WTC11 (cell line): ENCODE data around the gene LTV1. TPM values are rescaled to one million over a fixed set of nuclear protein-coding genes. Genes with fewer than 3 reads are reported as not detected.

ENCODE experiments used
- ATAC-seq: fragments of 200-7000 bp; cut with Tn5 transposase; 2 replicates; pipeline ENCODE4 v1.10.0; 2021; ENCODE audit warnings: mild to moderate bottlenecking, moderate library complexity
- CTCF ChIA-PET: fragments of 300-600 bp; sonication (Branson Sonifier 250); formaldehyde crosslinking; loops from one replicate; lab custom pipeline; 2021; ENCODE audit warnings: antibody characterized with exemption; lab: Charles Lee
- POLR2A ChIA-PET: fragments of 350-600 bp; sonication (Branson Sonifier 250); formaldehyde crosslinking; loops from one replicate; lab custom pipeline; 2021; ENCODE audit warnings: antibody characterized with exemption; lab: Charles Lee
- DNase-seq: peaks from one replicate; pipeline ENCODE4 v3.0.0; 2021; ENCODE audit warnings: low spot score
- H3K27ac Mint-ChIP-seq: 2 replicates; pipeline ENCODE4 v1.8.0; 2021; ENCODE audit warnings: mixed read lengths
- H3K27me3 Mint-ChIP-seq: 2 replicates; pipeline ENCODE4 v1.8.0; 2021; ENCODE audit warnings: low read depth, mild to moderate bottlenecking, moderate library complexity, mixed read lengths
- H3K36me3 Mint-ChIP-seq: 2 replicates; pipeline ENCODE4 v1.8.0; 2021; ENCODE audit warnings: mixed read lengths
- H3K4me1 Mint-ChIP-seq: 2 replicates; pipeline ENCODE4 v1.8.0; 2022; ENCODE audit warnings: mixed read lengths
- H3K4me3 Mint-ChIP-seq: 2 replicates; pipeline ENCODE4 v1.8.0; 2021; ENCODE audit warnings: mild to moderate bottlenecking, moderate library complexity, mixed read lengths
- H3K9me3 Mint-ChIP-seq: 2 replicates; pipeline ENCODE4 v1.8.0; 2021; ENCODE audit warnings: mixed read lengths
- CBFB ChIP-seq: sonication (generic); formaldehyde crosslinking; IDR thresholded peaks from 2 replicates; pipeline ENCODE4 v1.8.1; 2022; ENCODE audit warnings: mild to moderate bottlenecking, low read depth, missing genetic modification reagents
- FOXP1 ChIP-seq: sonication (generic); formaldehyde crosslinking; IDR thresholded peaks from 2 replicates; pipeline ENCODE4 v1.8.0; 2022; ENCODE audit warnings: missing genetic modification reagents, mild to moderate bottlenecking, moderate library complexity, borderline replicate concordance
- JUN ChIP-seq: sonication (generic); formaldehyde crosslinking; IDR thresholded peaks from 2 replicates; pipeline ENCODE4 v1.8.0; 2023; ENCODE audit warnings: mild to moderate bottlenecking, missing genetic modification reagents
- NFE2L1 ChIP-seq: sonication (generic); formaldehyde crosslinking; IDR thresholded peaks from 2 replicates; pipeline ENCODE4 v1.8.1; 2023; ENCODE audit warnings: missing genetic modification reagents
- SMAD3 ChIP-seq: sonication (generic); formaldehyde crosslinking; IDR thresholded peaks from 2 replicates; pipeline ENCODE4 v1.8.0; 2022; ENCODE audit warnings: missing genetic modification reagents, mild to moderate bottlenecking, borderline replicate concordance
- SP1 ChIP-seq: sonication (generic); formaldehyde crosslinking; conservative IDR thresholded peaks from 2 replicates; pipeline ENCODE4 v1.8.1; 2022; ENCODE audit warnings: missing genetic modification reagents
- ZNF232 ChIP-seq: sonication (generic); formaldehyde crosslinking; IDR thresholded peaks from 2 replicates; pipeline ENCODE4 v1.8.0; 2022; ENCODE audit warnings: mild to moderate bottlenecking, missing genetic modification reagents
- total RNA-seq: library from RNA; stranded (reverse); gene quantifications from 3 replicates; pipeline ENCODE4 v1.2.3, GENCODE V29; 2021
- TF ChIP-seq, protein P1 (sequence below): sonication (generic); formaldehyde crosslinking; IDR thresholded peaks from 2 replicates; pipeline ENCODE4 v1.8.0; 2022; ENCODE audit warnings: mild to moderate bottlenecking, missing genetic modification reagents
- TF ChIP-seq, protein P2 (sequence below): sonication (generic); formaldehyde crosslinking; IDR thresholded peaks from 2 replicates; pipeline ENCODE4 v1.8.1; 2023; ENCODE audit warnings: mild to moderate bottlenecking, moderate library complexity, missing genetic modification reagents
- TF ChIP-seq, protein P3 (sequence below): sonication (generic); formaldehyde crosslinking; IDR thresholded peaks from 2 replicates; pipeline ENCODE4 v1.8.1; 2023; ENCODE audit warnings: mild to moderate bottlenecking, missing genetic modification reagents, moderate library complexity
- TF ChIP-seq, protein P4 (sequence below): sonication (generic); formaldehyde crosslinking; IDR thresholded peaks from 2 replicates; pipeline ENCODE4 v1.8.1; 2022; ENCODE audit warnings: mild to moderate bottlenecking, moderate library complexity, missing genetic modification reagents
- TF ChIP-seq, protein P5 (sequence below): sonication (generic); formaldehyde crosslinking; conservative IDR thresholded peaks from 2 replicates; pipeline ENCODE4 v1.8.1; 2023; ENCODE audit warnings: mild to moderate bottlenecking, low read depth, missing genetic modification reagents, moderate library complexity
- TF ChIP-seq, protein P6 (sequence below): fragments of 250-450 bp; sonication (Bioruptor Pico); IDR thresholded peaks from 2 replicates; pipeline ENCODE4 v1.9.0; 2021; ENCODE audit warnings: mild to moderate bottlenecking, borderline replicate concordance
- TF ChIP-seq, protein P7 (sequence below): sonication (generic); formaldehyde crosslinking; IDR thresholded peaks from 2 replicates; pipeline ENCODE4 v1.8.0; 2023; ENCODE audit warnings: missing genetic modification reagents
- TF ChIP-seq, protein P8 (sequence below): fragments of 250-450 bp; sonication (Bioruptor Pico); IDR thresholded peaks from 2 replicates; pipeline ENCODE4 v2.1.2; 2022; ENCODE audit warnings: mild to moderate bottlenecking, moderate library complexity
- TF ChIP-seq, protein P9 (sequence below): sonication (generic); formaldehyde crosslinking; IDR thresholded peaks from 2 replicates; pipeline ENCODE4 v1.8.1; 2023; ENCODE audit warnings: mild to moderate bottlenecking, missing genetic modification reagents, moderate library complexity
- TF ChIP-seq, protein P10 (sequence below): fragments of 250-450 bp; sonication (Bioruptor Pico); conservative IDR thresholded peaks from 2 replicates; pipeline ENCODE4 v1.9.0; 2021; ENCODE audit warnings: mild to moderate bottlenecking

Gene LTV1
- total RNA-seq, 1 experiment from 2014 or later: 37.7 TPM

DNA sequence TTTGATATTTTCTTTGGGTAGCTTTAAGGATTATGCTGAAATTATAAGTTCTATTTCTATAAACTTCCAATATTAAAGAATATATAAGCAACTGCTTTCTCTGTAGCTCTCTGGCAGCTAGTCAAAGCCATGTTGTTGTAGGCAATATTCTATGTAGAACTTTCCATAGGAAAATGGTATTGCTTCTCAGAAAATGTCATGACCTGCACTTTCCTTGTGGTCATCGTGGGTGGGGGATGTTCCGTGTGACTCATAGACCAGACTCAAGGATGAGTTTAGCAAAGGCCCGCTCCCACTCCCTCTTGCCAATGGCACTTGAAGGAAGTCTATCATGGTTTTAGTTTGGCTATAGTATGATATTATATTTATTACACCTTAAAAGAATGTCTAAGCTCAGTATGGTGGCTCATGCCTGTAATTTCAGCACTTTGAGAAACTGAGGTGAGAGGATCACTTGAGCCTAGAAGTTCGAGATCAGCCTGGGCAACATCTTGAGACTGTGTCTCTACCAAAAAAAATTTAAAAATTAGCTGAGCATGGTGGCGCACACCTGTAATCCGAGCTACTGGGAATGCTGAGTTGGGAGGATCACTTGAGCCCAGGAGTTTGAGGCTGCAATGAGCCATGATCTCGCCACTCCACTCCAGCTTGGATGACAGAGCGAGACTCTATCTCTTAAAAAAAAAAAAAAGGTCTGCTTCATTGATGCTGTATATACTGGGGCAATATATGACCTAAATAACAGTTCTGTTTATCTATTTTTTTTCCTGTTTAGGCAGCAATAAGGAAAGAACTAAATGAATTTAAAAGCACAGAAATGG lies 36.6 kb upstream of the LTV1 start:
- TF ChIP-seq, protein P1, sequence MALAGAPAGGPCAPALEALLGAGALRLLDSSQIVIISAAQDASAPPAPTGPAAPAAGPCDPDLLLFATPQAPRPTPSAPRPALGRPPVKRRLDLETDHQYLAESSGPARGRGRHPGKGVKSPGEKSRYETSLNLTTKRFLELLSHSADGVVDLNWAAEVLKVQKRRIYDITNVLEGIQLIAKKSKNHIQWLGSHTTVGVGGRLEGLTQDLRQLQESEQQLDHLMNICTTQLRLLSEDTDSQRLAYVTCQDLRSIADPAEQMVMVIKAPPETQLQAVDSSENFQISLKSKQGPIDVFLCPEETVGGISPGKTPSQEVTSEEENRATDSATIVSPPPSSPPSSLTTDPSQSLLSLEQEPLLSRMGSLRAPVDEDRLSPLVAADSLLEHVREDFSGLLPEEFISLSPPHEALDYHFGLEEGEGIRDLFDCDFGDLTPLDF (CRISPR knock-in tag): no peak
- no peak for TF ChIP-seq SP1 (CRISPR knock-in tag)
- TF ChIP-seq, protein P2, sequence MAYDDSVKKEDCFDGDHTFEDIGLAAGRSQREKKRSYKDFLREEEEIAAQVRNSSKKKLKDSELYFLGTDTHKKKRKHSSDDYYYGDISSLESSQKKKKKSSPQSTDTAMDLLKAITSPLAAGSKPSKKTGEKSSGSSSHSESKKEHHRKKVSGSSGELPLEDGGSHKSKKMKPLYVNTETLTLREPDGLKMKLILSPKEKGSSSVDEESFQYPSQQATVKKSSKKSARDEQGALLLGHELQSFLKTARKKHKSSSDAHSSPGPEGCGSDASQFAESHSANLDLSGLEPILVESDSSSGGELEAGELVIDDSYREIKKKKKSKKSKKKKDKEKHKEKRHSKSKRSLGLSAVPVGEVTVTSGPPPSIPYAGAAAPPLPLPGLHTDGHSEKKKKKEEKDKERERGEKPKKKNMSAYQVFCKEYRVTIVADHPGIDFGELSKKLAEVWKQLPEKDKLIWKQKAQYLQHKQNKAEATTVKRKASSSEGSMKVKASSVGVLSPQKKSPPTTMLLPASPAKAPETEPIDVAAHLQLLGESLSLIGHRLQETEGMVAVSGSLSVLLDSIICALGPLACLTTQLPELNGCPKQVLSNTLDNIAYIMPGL (CRISPR knock-in tag): no peak
- TF ChIP-seq, protein P3, sequence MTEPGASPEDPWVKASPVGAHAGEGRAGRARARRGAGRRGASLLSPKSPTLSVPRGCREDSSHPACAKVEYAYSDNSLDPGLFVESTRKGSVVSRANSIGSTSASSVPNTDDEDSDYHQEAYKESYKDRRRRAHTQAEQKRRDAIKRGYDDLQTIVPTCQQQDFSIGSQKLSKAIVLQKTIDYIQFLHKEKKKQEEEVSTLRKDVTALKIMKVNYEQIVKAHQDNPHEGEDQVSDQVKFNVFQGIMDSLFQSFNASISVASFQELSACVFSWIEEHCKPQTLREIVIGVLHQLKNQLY (CRISPR knock-in tag): no peak
- no peak for TF ChIP-seq JUN (CRISPR knock-in tag)
- TF ChIP-seq NFE2L1 (CRISPR knock-in tag): no peak
- TF ChIP-seq, protein P4, sequence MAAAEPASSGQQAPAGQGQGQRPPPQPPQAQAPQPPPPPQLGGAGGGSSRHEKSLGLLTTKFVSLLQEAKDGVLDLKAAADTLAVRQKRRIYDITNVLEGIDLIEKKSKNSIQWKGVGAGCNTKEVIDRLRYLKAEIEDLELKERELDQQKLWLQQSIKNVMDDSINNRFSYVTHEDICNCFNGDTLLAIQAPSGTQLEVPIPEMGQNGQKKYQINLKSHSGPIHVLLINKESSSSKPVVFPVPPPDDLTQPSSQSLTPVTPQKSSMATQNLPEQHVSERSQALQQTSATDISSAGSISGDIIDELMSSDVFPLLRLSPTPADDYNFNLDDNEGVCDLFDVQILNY (CRISPR knock-in tag): no peak
- TF ChIP-seq, protein P5, sequence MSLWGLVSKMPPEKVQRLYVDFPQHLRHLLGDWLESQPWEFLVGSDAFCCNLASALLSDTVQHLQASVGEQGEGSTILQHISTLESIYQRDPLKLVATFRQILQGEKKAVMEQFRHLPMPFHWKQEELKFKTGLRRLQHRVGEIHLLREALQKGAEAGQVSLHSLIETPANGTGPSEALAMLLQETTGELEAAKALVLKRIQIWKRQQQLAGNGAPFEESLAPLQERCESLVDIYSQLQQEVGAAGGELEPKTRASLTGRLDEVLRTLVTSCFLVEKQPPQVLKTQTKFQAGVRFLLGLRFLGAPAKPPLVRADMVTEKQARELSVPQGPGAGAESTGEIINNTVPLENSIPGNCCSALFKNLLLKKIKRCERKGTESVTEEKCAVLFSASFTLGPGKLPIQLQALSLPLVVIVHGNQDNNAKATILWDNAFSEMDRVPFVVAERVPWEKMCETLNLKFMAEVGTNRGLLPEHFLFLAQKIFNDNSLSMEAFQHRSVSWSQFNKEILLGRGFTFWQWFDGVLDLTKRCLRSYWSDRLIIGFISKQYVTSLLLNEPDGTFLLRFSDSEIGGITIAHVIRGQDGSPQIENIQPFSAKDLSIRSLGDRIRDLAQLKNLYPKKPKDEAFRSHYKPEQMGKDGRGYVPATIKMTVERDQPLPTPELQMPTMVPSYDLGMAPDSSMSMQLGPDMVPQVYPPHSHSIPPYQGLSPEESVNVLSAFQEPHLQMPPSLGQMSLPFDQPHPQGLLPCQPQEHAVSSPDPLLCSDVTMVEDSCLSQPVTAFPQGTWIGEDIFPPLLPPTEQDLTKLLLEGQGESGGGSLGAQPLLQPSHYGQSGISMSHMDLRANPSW (CRISPR knock-in tag): no peak
- TF ChIP-seq, protein P6, sequence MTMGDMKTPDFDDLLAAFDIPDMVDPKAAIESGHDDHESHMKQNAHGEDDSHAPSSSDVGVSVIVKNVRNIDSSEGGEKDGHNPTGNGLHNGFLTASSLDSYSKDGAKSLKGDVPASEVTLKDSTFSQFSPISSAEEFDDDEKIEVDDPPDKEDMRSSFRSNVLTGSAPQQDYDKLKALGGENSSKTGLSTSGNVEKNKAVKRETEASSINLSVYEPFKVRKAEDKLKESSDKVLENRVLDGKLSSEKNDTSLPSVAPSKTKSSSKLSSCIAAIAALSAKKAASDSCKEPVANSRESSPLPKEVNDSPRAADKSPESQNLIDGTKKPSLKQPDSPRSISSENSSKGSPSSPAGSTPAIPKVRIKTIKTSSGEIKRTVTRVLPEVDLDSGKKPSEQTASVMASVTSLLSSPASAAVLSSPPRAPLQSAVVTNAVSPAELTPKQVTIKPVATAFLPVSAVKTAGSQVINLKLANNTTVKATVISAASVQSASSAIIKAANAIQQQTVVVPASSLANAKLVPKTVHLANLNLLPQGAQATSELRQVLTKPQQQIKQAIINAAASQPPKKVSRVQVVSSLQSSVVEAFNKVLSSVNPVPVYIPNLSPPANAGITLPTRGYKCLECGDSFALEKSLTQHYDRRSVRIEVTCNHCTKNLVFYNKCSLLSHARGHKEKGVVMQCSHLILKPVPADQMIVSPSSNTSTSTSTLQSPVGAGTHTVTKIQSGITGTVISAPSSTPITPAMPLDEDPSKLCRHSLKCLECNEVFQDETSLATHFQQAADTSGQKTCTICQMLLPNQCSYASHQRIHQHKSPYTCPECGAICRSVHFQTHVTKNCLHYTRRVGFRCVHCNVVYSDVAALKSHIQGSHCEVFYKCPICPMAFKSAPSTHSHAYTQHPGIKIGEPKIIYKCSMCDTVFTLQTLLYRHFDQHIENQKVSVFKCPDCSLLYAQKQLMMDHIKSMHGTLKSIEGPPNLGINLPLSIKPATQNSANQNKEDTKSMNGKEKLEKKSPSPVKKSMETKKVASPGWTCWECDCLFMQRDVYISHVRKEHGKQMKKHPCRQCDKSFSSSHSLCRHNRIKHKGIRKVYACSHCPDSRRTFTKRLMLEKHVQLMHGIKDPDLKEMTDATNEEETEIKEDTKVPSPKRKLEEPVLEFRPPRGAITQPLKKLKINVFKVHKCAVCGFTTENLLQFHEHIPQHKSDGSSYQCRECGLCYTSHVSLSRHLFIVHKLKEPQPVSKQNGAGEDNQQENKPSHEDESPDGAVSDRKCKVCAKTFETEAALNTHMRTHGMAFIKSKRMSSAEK (CRISPR knock-in tag): no peak
- TF ChIP-seq, protein P7, sequence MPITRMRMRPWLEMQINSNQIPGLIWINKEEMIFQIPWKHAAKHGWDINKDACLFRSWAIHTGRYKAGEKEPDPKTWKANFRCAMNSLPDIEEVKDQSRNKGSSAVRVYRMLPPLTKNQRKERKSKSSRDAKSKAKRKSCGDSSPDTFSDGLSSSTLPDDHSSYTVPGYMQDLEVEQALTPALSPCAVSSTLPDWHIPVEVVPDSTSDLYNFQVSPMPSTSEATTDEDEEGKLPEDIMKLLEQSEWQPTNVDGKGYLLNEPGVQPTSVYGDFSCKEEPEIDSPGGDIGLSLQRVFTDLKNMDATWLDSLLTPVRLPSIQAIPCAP (CRISPR knock-in tag): no peak
- TF ChIP-seq, protein P8, sequence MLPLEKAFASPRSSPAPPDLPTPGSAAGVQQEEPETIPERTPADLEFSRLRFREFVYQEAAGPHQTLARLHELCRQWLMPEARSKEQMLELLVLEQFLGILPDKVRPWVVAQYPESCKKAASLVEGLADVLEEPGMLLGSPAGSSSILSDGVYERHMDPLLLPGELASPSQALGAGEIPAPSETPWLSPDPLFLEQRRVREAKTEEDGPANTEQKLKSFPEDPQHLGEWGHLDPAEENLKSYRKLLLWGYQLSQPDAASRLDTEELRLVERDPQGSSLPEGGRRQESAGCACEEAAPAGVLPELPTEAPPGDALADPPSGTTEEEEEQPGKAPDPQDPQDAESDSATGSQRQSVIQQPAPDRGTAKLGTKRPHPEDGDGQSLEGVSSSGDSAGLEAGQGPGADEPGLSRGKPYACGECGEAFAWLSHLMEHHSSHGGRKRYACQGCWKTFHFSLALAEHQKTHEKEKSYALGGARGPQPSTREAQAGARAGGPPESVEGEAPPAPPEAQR (CRISPR knock-in tag): no peak
- TF ChIP-seq, protein P9, sequence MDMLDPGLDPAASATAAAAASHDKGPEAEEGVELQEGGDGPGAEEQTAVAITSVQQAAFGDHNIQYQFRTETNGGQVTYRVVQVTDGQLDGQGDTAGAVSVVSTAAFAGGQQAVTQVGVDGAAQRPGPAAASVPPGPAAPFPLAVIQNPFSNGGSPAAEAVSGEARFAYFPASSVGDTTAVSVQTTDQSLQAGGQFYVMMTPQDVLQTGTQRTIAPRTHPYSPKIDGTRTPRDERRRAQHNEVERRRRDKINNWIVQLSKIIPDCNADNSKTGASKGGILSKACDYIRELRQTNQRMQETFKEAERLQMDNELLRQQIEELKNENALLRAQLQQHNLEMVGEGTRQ: no peak
- no peak for TF ChIP-seq FOXP1 (CRISPR knock-in tag)
- no peak for TF ChIP-seq CBFB (CRISPR knock-in tag)
- no peak for TF ChIP-seq ZNF232
- TF ChIP-seq SMAD3 (CRISPR knock-in tag): no peak
- TF ChIP-seq, protein P10, sequence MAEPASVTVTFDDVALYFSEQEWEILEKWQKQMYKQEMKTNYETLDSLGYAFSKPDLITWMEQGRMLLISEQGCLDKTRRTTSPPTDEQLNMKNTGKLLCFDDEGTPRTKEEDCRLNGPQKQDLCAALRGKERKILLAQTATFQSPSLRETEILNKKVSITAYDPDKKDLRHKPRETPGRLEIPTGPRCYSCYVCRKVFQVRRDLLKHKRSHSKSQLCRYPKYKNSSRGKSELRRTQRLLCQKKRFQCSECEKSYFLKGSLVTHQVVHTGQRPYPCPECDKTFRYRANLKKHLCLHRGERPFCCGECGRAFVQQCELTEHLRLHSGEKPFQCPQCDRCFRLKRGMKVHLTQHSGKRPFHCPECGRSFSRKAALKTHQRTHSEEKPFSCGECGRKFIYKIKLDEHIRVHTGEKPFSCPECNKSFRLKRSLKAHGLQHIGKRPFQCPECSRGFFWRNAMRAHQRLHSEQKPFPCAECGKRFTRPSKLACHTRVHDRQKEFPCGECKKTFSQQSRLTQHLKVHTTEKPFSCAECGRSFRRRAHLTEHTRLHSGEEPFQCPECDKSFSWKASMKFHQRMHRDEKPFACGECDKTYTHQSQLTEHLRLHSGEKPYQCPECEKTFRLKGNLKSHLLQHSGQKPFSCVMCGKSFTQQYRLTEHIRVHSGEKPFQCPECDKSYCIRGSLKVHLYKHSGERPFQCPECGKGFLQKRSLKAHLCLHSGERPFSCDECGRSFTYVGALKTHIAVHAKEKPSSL (CRISPR knock-in tag): no peak
- TF ChIP-seq, all 79 proteins: peak for 0
- no peak overlapping the region; the same call in 1 of the 2 replicates for H3K27ac Mint-ChIP-seq
- POLR2A ChIA-PET: no interaction called here
- CTCF ChIA-PET: interaction anchor here (0.7 kb wide), 1 partner anchor 11 kb away, joined by 3 read pairs; no protein-coding TSS in a partner anchor
- H3K36me3 Mint-ChIP-seq: peaks cover 38% of the 10 kb centered on the region
- no peaks in the 10 kb centered on the region for H3K27me3 Mint-ChIP-seq
- H3K4me3 Mint-ChIP-seq: no peak overlapping the region
- no peak for DNase-seq
- no peak for ATAC-seq
- H3K9me3 Mint-ChIP-seq: no peaks in the 10 kb centered on the region
- H3K4me1 Mint-ChIP-seq: peaks cover 22% of the 10 kb centered on the region
